HG02588 (cell line): ENCODE measurements around the gene SEZ6L.
A peak's percentile ranks its signal among the peaks of the same experiment; 100 is the strongest.

Source experiments
- ATAC-seq: cut with Tn5 transposase; IDR thresholded peaks from one replicate; pipeline ENCODE4 v1.9.1; 2021; ENCODE audit warnings: mild to moderate bottlenecking, moderate library complexity; ENCODE audit not compliant: unreplicated experiment

SEZ6L gene

GRCh38 chr22:26327306-26327705 lies 158.0 kb downstream of the SEZ6L start:
- ATAC-seq: no peak

GRCh38 chr22:26328221-26328620 lies 159.0 kb downstream of the SEZ6L start:
- ATAC-seq: no peak

DNA sequence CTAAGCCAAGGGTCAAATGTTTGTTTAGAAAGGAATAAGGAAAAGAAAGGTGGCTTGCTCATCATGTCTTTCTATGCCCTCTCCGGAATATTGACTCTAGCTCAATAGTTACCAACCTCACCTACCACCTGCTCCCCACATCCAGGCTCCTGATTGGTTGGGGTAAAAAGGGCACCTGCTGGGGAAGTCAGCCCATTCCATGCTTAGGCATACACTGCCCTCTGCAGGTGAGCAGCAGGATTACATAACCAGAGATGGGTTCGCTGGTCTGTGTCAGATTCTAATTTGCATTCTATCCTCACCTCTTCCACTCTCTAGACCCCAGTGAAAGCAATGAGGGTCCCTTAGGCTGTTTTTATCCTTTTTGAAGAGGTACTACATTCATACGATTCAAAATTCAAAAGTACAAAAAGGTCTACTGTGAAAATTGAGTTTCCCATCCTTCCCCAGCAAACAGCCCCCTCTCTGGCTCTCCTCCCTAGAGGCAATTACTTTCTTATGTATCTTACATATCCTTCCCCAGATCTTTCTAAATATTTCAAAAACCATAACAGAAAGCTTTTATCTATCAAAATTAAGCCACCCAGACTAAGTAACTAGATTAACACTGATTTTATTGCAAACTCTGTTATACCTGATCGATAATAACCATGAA lies 161.8 kb downstream of the SEZ6L start:
- ATAC-seq: no peak

GRCh38 chr22:26333088-26333800 lies 164.0 kb downstream of the SEZ6L start:
- no peak for ATAC-seq

- ATAC-seq: no peak
Measured at GRCh38 chr22:26334232-26334631, 165.0 kb downstream of the SEZ6L start.

DNA sequence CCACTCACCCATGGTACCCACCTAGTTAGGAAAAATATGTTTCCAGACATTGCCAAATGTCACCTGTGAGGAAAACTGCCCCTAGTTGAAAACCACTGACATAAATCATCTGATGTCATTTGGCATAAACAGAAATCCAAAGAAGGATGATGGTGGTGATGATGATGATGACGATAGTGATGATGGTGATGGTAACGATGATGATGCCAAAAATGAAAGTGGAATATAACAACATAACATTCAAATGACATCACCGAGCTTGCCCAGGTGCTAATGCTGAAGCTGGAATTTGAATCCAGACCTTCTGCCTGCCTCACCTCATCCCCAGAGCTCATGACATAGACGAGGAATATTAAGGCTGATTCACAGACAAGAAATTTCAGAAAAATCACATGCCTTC lies 167.5 kb downstream of the SEZ6L start:
- no peak for ATAC-seq

- no peak for ATAC-seq
Measured at GRCh38 chr22:26339755-26340154, 170.5 kb downstream of the SEZ6L start.

GRCh38 chr22:26342745-26343410 lies 173.6 kb downstream of the SEZ6L start:
- no peak for ATAC-seq

DNA sequence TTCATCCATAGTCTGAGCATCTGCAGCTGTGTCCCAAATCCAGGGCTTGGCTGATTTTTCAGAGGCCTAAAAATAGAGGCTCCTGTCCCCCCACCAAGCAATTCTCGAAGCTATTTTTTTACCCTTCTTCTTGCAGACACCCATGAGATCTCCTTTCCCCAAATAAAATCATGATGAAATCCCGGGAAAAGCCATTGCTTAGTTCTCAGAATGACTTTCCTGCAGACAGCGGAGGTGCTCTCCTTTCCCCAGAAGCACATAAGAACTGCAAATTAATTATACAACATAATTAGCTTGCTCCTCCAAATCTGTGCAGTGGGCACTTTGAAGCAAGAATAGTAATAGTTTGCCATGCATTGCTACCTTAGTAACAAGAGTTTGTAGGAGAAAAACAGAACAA lies 176.2 kb downstream of the SEZ6L start:
- no peak for ATAC-seq

DNA sequence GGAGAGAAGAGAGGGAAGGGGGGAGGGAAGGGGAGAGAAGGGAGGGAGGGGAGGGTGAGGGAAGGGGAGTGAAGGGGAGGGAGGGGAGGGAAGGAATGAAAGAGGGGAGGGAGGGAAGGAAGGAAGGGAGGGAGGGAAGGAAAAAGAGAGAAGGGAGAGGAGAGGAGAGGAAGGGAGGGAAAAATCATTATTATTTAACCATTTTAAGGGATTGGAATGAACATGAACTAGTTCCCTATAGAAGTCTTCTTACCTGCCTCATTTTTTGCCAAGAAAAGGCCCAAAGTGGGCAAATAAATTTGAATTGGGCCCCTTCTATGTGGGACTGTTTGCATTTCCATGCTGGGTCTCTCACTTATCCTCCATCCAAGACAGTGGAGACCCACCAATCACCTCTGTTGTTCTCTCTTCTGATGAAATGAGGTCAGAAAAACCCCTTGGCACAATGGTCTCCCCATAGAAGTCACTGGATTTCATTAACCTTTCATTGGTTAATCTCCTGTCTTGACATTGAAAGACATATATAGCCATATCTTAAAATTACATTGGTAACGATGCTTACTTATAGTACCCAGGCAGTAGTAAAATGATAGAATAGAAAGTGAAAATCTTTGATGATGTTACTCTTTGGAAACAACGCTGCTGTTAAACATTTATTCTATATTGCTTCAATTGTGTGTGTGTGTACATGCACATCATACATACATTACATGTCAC lies 179.7 kb downstream of the SEZ6L start:
- no peak for ATAC-seq

DNA sequence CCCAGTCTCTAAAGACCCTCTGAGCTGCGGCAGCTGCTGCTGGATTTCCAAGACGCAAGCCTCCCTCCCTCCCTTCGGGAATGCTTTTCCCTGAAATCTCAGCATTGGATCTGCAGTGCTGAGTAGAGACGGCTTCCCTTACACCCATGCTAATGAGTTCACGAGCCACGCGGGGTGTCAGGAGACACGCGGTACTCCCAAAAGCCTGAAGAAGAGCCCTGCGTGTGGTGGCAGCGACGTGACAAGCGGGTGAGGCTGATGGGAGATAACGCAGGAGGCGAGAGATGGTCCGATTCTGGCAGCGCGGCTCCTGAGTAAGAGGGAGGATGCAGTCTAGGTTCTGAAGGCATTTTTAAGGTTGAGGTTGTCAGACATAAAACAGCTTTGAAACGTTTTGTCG lies 185.4 kb downstream of the SEZ6L start:
- no peak for ATAC-seq

GRCh38 chr22:26357281-26357680 lies 188.0 kb downstream of the SEZ6L start:
- ATAC-seq: no peak

GRCh38 chr22:26357813-26358212 lies 188.6 kb downstream of the SEZ6L start:
- no peak for ATAC-seq

- ATAC-seq: no peak
Measured at GRCh38 chr22:26359156-26359555, 189.9 kb downstream of the SEZ6L start.

DNA sequence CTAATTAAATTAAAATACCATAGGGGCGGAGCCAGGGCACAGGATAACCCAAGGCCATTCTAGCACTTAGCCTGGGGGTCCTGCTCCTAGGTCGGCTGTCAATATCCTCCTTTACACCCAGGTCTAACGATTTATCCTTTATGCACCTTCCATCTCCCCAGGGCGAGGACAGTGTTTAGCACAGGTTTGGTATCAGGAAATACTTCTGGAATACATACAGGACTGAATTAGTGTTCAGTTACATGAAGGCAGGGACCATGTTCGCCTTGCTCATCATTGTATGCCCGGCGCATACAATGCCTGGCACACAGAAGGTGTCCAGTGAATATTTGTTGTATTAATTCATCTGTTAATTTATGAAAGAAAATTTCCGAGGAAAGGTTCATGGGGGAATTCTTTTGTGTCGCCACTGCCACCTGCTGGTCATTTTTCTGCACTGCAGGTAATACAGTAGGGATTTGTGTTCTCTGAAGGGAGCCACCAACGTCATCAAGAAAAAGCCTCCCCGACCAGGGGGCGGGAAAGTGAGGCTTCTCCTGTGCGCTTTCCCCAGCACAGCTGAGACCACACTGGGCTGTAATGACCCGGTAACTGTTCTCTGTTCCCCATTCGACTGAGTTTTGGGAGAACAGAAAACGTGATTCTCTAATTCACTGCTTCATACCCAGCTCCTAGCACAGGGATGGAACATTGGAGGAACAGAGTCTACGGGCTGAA lies 191.1 kb downstream of the SEZ6L start:
- ATAC-seq: no peak

DNA sequence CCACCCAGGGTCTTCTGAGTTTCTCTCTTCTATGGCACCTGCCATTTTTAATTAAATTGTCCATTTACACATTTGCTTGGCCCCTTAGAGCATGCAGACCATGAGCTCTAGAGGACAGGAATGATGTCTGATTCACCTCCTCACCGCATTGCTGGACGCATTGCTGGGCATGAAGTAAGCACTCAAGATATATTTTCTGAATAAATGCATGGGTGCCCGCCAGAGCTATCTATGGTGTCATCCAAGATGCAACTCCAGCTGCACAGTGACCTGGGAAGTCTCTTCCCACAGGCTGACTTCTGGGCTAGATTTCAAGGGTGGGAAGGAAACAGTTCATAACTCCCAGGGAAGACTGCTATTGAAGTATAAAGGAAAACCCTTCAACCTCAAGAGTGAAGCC lies 193.2 kb downstream of the SEZ6L start:
- no peak for ATAC-seq

DNA sequence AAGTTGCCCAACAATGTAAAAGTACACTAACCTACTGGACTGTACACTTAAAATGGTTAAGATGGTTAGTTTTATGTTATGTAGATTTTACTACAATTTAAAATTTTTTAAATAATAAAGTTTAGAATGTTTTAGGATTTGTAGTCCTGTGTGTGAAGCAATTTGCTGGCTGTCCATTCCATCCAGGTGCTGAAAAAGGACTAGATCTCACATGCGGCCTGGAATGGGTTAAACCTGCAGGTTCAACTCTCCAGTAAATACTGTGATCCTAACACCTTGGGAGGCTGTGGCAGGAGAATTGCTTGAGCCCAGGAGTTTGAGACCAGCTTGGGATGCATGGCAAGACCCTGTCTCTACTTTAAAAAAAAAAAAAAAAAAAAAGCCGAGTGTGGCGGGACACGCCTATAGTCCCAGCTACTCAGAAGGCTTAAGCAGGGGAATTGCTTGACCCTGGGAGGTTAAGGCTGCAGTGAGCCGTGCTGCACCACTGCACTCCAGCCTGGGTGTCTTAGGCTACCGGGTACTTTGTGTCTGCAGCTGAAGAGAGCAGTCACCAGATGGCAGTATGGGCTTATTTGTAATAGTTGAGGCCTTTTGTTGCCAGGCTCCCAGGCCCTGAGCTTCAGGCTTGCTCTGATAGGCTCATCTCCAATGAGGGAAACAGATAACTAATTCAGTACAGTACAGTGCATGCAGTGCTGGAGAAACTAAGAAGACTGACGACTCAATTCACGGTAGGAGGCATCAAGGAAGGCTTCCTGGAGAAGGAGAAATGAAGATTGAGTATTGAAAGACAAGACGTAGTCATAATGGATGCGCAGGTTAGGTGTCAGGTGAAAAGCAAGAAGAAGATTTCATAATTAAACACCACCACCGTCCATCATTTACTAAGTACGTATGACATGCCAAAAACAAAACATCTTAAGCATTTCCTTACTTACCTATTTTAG lies 195.1 kb downstream of the SEZ6L start:
- ATAC-seq: peak; percentile 57

DNA sequence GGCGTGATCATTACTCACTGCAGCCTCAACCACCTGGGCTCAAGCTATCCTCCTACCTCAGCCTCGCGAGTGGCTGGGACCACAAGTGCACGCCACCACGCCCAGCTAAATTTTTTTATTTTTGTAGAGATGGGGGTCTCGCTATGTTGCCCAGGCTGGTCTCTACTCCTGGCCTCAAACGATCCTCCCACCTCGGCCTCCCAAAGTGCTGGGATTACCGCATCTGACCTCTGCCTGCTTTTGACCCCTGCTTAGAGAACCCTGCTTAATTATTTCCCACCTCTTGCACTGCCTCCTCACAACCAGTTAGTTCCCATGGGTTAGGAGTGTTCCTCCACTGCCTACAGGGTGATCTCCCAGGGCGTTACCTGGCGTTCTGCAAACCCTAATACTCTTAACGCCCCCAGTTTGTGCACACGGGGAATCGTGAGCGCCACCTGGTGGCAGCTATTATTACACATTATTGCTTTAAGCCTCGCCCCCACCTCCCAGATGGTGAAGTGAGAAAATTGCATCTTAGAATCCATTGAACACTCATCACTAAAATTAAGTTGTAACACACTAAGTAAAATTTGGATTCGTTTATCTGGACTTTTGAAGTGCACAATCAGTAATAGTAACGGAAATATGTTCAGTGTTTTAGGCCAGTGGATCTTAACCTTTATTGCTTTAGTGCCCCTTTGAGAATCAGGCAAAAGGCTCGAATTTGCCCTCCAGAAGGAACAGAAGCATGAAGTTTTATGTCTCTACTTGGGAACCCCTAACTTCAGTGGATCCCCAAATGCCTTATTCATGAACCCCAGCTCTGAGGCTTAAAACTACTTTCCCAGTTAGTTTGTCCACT lies 198.4 kb downstream of the SEZ6L start:
- no peak for ATAC-seq

GRCh38 chr22:26372890-26373289 lies 203.6 kb downstream of the SEZ6L start:
- no peak for ATAC-seq
